Fibroblast of skin of right biceps (primary cell): ENCODE data around the gene GSG1L.

Source experiments
- DNase-seq: peaks from one replicate; pipeline ENCODE4 v3.0.0-alpha.2; 2013

The GSG1L gene

GRCh38 chr16:27767971-27768591, 295.4 kb downstream of the GSG1L start:
- no peak for DNase-seq

DNA sequence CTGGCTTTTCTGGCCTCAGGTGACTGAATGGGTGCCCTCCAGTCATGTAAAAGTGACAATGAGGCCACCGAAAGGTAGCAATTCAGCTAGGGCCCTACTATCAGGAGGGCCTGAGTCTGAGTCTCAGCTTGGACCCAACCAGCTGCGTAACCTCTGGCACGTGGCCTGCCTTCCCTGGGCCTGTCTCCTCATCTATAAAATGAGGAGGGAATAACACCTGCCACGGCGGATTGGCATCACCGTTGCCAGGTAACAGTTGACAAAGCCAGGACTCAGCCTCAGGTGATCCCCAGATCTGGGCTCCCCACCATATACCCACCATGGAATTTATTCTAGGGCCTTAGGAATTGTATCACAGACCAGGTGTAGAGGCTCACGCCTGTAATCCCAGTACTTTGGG, 296.4 kb downstream of the GSG1L start:
- DNase-seq = no peak

DNA sequence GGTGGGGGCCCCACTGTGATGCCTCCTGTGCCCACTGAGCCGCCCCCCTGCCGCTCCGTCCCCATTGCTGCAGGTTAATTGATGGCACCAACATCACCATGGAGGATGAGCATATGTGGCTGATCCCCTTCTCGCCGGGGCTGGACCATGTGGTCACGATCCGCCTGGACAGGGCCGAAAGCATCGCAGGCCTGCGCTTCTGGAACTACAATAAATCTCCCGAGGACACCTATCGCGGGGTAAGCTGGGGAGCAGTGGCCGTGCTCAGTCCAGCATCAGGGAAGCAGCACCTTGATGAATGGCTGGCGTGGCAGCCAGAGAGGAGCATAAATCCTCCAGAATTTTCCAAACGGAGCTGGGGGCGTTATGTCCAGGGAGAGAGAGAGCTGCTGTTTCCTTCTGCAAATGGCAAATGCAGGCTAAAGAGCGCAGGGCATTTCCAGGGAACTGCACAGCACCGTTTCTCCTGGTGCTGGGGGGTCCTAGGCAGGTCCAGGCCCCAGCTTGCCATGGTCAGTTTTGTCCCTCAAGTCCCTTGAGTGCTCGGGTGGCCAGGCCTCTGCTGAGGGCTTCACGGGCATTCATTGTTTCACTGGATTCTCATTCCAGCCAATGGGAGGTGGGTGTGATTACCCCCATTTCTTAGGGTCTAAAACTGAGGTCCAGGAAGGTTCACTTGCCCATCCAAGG, 297.1 kb downstream of the GSG1L start:
- DNase-seq = no peak

- DNase-seq = no peak
These were observed 298.4 kb downstream of the GSG1L start for GRCh38 chr16:27764869-27765675.

- no peak for DNase-seq
These were observed 299.1 kb downstream of the GSG1L start for GRCh38 chr16:27764427-27764826.

DNA sequence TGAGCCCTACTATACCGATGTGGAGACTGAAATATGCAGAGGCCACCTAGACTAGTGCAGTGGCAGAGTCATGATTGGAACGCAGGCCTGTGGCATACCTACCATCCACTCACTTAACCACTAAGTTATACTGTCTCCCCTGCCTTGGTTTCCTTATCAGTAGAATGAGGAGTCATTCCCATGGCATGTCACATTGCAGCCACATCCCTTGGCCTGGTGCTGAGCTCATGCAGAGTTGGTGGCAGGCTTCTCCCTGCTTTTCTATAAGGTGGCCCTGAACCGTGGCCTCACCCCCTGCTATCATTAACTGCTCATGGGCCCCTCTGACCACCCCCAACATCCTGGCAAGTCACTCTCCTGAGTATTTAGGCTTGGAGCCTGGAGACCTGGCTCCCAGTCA, 301.1 kb downstream of the GSG1L start:
- peak; percentile 33 for DNase-seq

DNA sequence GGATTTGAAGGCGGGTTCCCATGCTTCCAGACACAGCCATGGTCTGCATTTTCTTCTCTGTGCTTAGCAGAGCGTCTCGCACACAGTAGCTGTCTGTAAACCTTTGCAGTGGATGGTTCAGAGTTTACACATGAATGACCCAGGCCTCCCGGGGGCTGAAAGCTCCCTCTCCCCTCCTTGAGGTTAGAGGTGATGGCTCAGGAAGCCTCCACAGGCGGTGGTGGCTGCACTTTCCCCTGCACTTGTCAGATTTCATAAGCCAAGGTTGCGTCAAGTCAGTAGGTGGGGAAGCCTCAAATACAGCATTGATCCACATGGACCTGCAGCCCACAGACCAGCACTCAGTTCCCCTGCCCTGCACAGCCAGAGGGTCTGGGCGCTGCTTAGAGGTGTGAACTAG, 301.7 kb downstream of the GSG1L start:
- DNase-seq = no peak

DNA sequence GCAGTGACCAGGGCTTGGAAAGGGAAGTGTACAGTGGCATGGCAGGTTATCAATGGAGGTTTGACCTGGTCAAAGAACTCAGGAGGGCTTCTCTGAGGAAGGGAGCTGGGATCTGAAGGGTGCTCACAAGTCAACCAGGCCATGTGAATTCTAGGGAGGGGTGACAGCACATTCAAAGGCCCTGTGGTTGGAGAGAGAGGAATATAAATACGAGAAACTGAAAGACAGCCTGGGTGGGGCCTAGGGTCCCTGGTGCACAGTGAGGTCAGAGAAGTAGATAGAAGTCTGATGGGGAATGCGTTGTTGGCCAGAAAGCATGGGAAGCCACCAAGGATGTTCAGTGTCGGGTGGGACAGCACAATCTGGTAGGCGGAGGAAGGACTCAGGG, 302.7 kb downstream of the GSG1L start:
- DNase-seq = no peak

DNA sequence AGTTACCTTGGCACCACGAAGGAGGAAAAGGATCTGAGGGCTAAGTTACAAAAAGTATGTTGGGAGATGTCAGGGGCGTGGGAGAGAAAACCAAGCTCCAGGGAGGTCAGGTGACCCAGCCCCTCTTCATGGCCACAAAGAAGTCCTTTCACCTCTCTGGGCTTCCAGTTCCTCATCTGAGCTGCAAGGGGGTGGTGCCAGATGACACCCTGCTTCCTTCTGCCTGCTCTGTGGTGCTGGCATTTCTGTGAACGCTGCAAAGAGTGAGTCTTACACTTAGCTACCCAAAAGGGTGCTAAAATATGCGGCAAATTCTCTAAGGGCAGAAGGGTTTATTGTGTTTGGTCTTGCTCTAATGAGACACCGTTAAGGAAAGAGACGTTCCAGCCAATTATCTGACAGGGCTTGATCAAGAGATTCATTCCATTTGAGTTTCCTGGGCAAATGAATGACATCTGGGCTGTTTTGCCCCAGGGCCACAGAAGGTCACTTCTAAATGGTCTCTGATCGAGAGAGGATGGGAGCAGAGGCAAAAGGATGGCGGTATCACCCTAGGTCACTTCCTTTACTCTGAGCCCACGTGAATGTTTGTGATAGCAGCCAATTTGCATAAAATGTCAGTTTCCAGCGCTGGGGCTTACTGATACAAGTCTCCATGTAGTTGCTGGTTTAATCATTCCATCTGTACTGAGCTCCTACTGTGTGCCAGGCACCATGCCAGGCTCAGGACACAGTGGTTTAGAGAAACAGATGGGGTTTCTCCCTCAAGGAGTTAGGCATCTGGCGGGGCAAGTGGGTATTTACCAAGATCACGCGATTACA, 303.3 kb downstream of the GSG1L start:
- no peak for DNase-seq

- peak; percentile 69 for DNase-seq
These were observed 304.1 kb downstream of the GSG1L start for GRCh38 chr16:27759301-27759871.

GRCh38 chr16:27758544-27758943, 305.0 kb downstream of the GSG1L start:
- no peak for DNase-seq

GRCh38 chr16:27756206-27756970, 307.1 kb downstream of the GSG1L start:
- DNase-seq = no peak

- no peak for DNase-seq
These were observed 308.5 kb downstream of the GSG1L start for GRCh38 chr16:27754788-27755690.

DNA sequence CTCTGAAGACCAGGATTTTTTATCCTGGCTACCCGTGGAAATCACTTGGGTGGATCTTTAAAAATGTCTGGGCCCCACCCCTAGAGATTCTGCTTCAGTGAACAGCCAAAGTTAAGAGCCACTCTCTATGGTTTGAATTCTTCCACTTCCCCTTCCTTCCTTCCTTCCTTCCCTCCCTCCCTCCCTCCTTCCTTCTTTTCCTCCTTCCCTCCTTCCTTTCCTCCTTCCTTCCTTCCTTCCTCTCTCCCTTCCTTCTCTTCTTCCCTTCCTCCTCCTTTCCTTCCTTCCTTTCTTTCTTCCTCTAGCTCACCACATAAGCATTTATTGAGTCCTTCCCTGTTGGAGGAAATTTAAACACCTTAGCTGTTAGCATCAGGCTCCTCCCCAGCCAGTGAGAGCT, 310.0 kb downstream of the GSG1L start:
- no peak for DNase-seq

- DNase-seq = no peak
These were observed 311.3 kb downstream of the GSG1L start for GRCh38 chr16:27752241-27752640.

GRCh38 chr16:27751676-27752075, 311.8 kb downstream of the GSG1L start:
- DNase-seq = no peak

- DNase-seq = no peak
These were observed 312.3 kb downstream of the GSG1L start for GRCh38 chr16:27751233-27751632.

DNA sequence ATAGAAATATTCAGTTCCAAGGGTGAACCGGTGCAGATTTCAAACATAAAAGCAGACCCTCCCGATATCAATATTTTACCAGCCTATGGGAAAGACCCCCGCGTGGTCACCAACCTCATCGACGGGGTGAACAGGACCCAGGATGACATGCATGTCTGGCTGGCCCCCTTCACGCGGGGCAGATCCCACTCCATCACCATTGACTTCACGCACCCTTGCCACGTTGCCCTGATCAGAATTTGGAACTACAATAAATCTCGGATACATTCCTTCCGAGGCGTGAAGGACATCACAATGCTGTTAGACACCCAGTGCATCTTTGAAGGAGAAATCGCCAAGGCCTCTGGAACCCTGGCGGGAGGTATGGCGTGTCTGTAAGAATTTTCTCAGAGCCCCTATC, 313.6 kb downstream of the GSG1L start:
- DNase-seq = no peak

- no peak for DNase-seq
These were observed 314.0 kb downstream of the GSG1L start for GRCh38 chr16:27749547-27749875.

- peak; percentile 61 for DNase-seq
These were observed 314.5 kb downstream of the GSG1L start for GRCh38 chr16:27748868-27749546.
